GM18526 (cell line): Measurements from ENCODE around the gene MAGEC1.

Experiments
- POLR2A ChIP-seq: IDR thresholded peaks from 3 replicates; pipeline ENCODE4 v1.6.1; 2011; ENCODE audit not compliant: insufficient read length; ENCODE audit errors: extremely low read depth

The MAGEC1 gene

DNA sequence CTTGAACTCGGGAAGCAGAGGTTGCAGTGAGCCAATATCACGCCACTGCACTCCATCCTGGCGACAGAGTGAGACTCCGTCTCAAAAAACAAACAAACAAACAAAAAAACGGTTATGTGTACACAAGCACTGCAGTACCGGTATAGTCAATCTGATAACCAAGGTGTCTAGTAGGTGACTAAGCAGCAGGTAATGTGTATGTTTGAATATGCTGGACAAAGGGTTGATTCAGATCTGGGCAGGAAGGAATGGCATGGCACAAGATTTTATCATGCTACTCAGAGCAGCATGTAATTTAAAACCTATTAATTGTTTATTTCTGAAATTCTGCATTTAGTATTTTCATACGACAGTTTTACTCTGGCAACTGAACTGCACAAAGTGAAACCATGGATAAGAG, 41.7 kb downstream of the MAGEC1 start:
- no peak for TF ChIP-seq POLR2A

DNA sequence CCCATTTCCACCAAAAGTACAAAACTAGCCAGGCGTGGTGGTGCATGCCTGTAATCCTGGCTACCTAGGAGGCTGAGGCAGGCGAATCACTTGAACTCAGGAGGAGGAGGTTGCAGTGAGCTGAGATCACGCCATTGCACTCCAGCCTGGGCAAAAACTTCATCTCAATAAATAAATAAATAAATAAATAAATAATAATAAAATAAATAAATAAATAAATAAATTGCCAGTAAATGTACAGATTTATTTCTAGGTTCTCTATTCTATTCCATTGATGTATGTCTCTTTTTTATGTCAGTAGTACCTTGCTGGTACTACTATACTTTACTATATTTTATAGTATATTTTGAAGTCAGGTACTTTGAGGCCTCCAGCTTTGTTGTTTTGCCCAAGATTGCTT, 43.7 kb downstream of the MAGEC1 start:
- TF ChIP-seq POLR2A, result no peak

DNA sequence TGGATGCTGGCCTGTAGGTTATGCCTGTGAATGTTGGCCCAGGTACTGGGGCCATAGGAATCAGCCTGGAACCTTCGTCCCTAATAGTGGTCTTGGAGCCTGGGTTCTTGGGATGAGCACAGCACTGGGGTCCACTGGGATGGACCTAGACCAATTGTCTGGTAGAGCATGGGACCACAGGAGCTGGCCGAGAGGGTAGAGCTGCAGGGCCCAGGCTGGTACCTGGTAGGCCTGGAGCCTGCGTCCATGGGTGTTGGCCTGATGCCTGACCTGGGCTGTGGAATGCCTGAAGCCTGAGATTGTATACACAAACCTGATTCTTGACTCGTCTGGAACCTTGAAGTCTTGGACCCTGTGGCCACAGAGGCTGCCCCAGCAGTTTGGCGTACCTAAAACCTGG, 48.9 kb downstream of the MAGEC1 start:
- no peak for TF ChIP-seq POLR2A

DNA sequence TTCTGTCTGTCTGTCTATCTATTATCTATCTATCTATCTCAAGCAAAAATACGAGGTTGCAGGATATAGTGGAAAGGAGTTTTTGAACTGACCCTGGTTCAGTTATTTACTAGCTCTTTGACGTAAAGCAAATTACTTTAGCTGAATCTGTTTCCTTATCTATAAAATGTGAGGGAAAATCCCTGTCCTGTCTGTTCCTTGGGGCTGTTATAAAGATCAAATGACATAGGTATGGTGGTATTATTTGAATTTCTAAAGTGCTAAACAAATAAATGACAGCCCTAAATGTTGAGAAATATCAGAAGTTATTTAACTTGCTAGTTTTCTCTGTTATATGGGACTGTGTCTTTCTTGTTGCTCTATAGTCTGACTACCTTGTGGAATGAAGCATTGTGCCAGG, 55.0 kb downstream of the MAGEC1 start:
- no peak for TF ChIP-seq POLR2A
